Non-pigmented ciliary epithelial cell (primary cell): Measurements from ENCODE around the gene MOB2.

ENCODE experiments used
- DNase-seq: peaks from one replicate; pipeline ENCODE4 v3.0.0-alpha.2; 2010; ENCODE audit warnings: low read depth

The MOB2 gene

GRCh38 chr11:1470681-1471611, 15.6 kb downstream of the MOB2 start:
- no peak for DNase-seq

GRCh38 chr11:1469911-1470680, 16.5 kb downstream of the MOB2 start:
- DNase-seq, result no peak

GRCh38 chr11:1469287-1469910, 17.2 kb downstream of the MOB2 start:
- no peak for DNase-seq

GRCh38 chr11:1468473-1469066, 18.0 kb downstream of the MOB2 start:
- DNase-seq, result no peak

- DNase-seq, result no peak
Measured at GRCh38 chr11:1468002-1468401, 18.6 kb downstream of the MOB2 start.

GRCh38 chr11:1467270-1467669, 19.3 kb downstream of the MOB2 start:
- no peak for DNase-seq

GRCh38 chr11:1466784-1467183, 19.8 kb downstream of the MOB2 start:
- DNase-seq, result no peak

GRCh38 chr11:1463056-1463455, 23.5 kb downstream of the MOB2 start:
- DNase-seq, result no peak

GRCh38 chr11:1462698-1462975, 23.9 kb downstream of the MOB2 start:
- DNase-seq, result no peak

- no peak for DNase-seq
Measured at GRCh38 chr11:1461826-1462697, 24.5 kb downstream of the MOB2 start.

GRCh38 chr11:1460986-1461825, 25.4 kb downstream of the MOB2 start:
- no peak for DNase-seq

GRCh38 chr11:1460396-1460985, 26.1 kb downstream of the MOB2 start:
- DNase-seq, result no peak

- DNase-seq, result no peak
Measured at GRCh38 chr11:1459764-1460395, 26.7 kb downstream of the MOB2 start.

GRCh38 chr11:1459219-1459575, 27.4 kb downstream of the MOB2 start:
- DNase-seq, result no peak

- no peak for DNase-seq
Measured at GRCh38 chr11:1458340-1459218, 28.0 kb downstream of the MOB2 start.

GRCh38 chr11:1457856-1458255, 28.7 kb downstream of the MOB2 start:
- DNase-seq, result no peak

GRCh38 chr11:1457326-1457680, 29.3 kb downstream of the MOB2 start:
- no peak for DNase-seq

- no peak for DNase-seq
Measured at GRCh38 chr11:1456596-1457325, 29.8 kb downstream of the MOB2 start.
